Breast epithelium (tissue), 3 donors: ENCODE measurements around the gene KCTD14.

Experiments used
- POLR2A ChIP-seq: fragments of 450-650 bp; IDR thresholded peaks from one replicate; pipeline ENCODE4 v1.6.1; 2016; ENCODE audit warnings: antibody characterized with exemption, mild to moderate bottlenecking, moderate library complexity
- POLR2AphosphoS5 ChIP-seq, 3 donors: sonication (generic); formaldehyde crosslinking; IDR thresholded peaks; one replicate each; pipeline ENCODE4 v1.6.1; 2017; ENCODE audit warnings: antibody characterized with exemption in 3 of 3

GRCh38 chr11:77967753-77968152, 55.3 kb downstream of the KCTD14 start:
- TF ChIP-seq POLR2AphosphoS5 (IDR thresholded peaks at IDR 0.05) (no peak), POLR2A (no peak)
